Suprapubic skin (tissue), 4 donors: ENCODE measurements around the gene TMEFF2. TPM values are rescaled to one million over a fixed set of nuclear protein-coding genes. Genes with fewer than 3 reads are reported as not detected.

Experiments used
- DNase-seq, 2 donors: peaks; one replicate each; pipeline ENCODE4 v3.0.0-alpha.2; 2019; ENCODE audit warnings: low spot score in 2 of 2
- H3K27ac ChIP-seq: fragments of 200-600 bp; sonication (generic); one replicate; pipeline ENCODE4 v1.5.1; 2019
- H3K27me3 ChIP-seq: fragments of 200-600 bp; sonication (generic); one replicate; pipeline ENCODE4 v1.5.1; 2019
- H3K36me3 ChIP-seq: fragments of 200-600 bp; sonication (generic); one replicate; pipeline ENCODE4 v1.5.1; 2019
- H3K4me1 ChIP-seq: fragments of 200-600 bp; sonication (generic); one replicate; pipeline ENCODE4 v1.5.1; 2019
- H3K4me3 ChIP-seq: fragments of 200-600 bp; sonication (generic); one replicate; pipeline ENCODE4 v1.5.1; 2019; ENCODE audit warnings: mild to moderate bottlenecking
- H3K9me3 ChIP-seq: fragments of 200-600 bp; sonication (generic); one replicate; pipeline ENCODE4 v1.5.1; 2019
- EP300 ChIP-seq: sonication (generic); formaldehyde crosslinking; IDR thresholded peaks from one replicate; pipeline ENCODE4 v1.6.1; 2017; ENCODE audit warnings: antibody characterized with exemption
- POLR2A ChIP-seq, 2 donors: fragments of 450-650 bp; IDR thresholded peaks; one replicate each; pipeline ENCODE4 v1.6.1; 2017; ENCODE audit warnings: antibody characterized with exemption in 2 of 2, mild to moderate bottlenecking in 2 of 2, moderate library complexity in 2 of 2
- POLR2AphosphoS5 ChIP-seq, 3 donors: sonication (generic); formaldehyde crosslinking; IDR thresholded peaks; one replicate each; pipeline ENCODE4 v1.6.1; 2017; ENCODE audit warnings: antibody characterized with exemption in 3 of 3
- WGBS: methylation state at CpG from one replicate; pipeline ENCODE4 v1.1.5; 2018; 5-methylcytosine and 5-hydroxymethylcytosine counted together
- total RNA-seq, 4 donors: library from RNA; depleted of rRNA; stranded (reverse); fragments of >200 nt; gene quantifications; one replicate each; pipeline ENCODE4 v1.1.0, GENCODE V29; 2016
- TF ChIP-seq, protein P1 (sequence below), 2 donors: fragments of 200-600 bp in 1 of 2; fragments of 450-650 bp in 1 of 2; sonication (generic) in 1 of 2; IDR thresholded peaks; one replicate each; pipeline ENCODE4 v1.5.1; 2016 to 2019; ENCODE audit warnings: antibody characterized with exemption in 2 of 2, mild to moderate bottlenecking in 1 of 2, moderate library complexity in 1 of 2

The TMEFF2 gene
- total RNA-seq, 4 donors from 2014 or later, result 0.36 TPM; not detected in 3

DNA sequence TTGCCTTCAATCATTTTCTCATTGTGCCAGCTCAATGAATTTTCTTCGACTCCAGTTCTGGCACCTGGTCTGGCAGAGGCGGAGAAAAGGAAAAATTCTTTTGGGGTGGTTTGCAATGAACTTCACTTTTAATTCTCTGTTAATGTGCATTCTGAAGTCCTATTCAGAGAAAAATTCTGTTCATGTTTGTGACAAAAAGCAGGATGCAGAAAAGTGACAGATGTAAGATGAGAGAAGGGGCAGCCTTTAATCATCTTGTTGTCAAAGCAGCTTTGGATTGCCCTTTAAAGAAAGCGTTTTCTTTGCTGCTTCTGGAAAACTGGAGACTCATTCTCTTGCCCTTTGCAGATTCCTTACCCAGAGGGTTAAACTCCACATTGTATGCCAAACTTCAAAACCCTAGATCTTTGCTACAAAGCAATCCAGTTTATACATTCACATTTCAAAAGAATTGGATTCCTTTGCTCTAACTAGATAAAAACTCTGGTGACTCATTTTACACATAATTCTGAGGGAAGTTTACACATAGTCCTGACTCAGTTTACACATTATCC is 253.3 kb downstream of the TMEFF2 start:
- H3K9me3 ChIP-seq, result no peaks in the 10 kb centered on the region
- WGBS, result 46% methylated on average over 3 of the region's 3 CpGs
- TF ChIP-seq POLR2A (IDR thresholded peaks at IDR 0.05) (no peak), POLR2AphosphoS5 (IDR thresholded peaks at IDR 0.05) (no peak), EP300 (no peak)
- TF ChIP-seq, protein P1, sequence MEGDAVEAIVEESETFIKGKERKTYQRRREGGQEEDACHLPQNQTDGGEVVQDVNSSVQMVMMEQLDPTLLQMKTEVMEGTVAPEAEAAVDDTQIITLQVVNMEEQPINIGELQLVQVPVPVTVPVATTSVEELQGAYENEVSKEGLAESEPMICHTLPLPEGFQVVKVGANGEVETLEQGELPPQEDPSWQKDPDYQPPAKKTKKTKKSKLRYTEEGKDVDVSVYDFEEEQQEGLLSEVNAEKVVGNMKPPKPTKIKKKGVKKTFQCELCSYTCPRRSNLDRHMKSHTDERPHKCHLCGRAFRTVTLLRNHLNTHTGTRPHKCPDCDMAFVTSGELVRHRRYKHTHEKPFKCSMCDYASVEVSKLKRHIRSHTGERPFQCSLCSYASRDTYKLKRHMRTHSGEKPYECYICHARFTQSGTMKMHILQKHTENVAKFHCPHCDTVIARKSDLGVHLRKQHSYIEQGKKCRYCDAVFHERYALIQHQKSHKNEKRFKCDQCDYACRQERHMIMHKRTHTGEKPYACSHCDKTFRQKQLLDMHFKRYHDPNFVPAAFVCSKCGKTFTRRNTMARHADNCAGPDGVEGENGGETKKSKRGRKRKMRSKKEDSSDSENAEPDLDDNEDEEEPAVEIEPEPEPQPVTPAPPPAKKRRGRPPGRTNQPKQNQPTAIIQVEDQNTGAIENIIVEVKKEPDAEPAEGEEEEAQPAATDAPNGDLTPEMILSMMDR (IDR thresholded peaks at IDR 0.05), result no peak
- H3K4me3 ChIP-seq, result no peak overlapping the region
- peaks cover 8% of the 10 kb centered on the region for H3K4me1 ChIP-seq
- H3K27ac ChIP-seq, result no peak overlapping the region
- DNase-seq, result no peak
- H3K36me3 ChIP-seq, result no peaks in the 10 kb centered on the region
- H3K27me3 ChIP-seq, result no peaks in the 10 kb centered on the region

DNA sequence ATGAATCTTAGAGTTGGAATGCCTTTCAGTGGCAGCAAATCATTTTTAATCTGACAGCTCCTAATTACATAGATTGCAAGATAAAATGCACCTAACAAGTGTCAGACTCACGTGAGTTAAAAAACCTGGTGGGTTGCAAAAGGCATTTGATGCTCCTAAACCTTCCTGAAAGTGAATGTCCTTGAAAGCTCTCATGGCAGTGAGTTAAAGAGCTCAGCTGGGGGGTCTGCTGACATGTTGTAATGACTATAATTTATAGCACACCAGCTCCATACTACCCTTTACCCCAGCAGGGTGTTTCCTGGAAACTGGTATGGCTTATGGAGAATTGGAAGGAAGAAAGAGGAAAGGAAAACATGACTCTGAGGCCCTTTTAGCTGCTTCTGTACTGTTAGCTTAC is 256.0 kb downstream of the TMEFF2 start:
- no peaks in the 10 kb centered on the region for H3K36me3 ChIP-seq
- H3K27me3 ChIP-seq, result no peaks in the 10 kb centered on the region
- no peak overlapping the region for H3K4me3 ChIP-seq
- 64% methylated on average over 1 of the region's 1 CpG for WGBS
- DNase-seq, result no peak
- peaks cover 8% of the 10 kb centered on the region for H3K4me1 ChIP-seq
- TF ChIP-seq EP300 (no peak), POLR2A (IDR thresholded peaks at IDR 0.05) (no peak), POLR2AphosphoS5 (IDR thresholded peaks at IDR 0.05) (no peak)
- TF ChIP-seq, protein P1 (IDR thresholded peaks at IDR 0.05), result no peak
- H3K27ac ChIP-seq, result no peak overlapping the region
- no peaks in the 10 kb centered on the region for H3K9me3 ChIP-seq

DNA sequence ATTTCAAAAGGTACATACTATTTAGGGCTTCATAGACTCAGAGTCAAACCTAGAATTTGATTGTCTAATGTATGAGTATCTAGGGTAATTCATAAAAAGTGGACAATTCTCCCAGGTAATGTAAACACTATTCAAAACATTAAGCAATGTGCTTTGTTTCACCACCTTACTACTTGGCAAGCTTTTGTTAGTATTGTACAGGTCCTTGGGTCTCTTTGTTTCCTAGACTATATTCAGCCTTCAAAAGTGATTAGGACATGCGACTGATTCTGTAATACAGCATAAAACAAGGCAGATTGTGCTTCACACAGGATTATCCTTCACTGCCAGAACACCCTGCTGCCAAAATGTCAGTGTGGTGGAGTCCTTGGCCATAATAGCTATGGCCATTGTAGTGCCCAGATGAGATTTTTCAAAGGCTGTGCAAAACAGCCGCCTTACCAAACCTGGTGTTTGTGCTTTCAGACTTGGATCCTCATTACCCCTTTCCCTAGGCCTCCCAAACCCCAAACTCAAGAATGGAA is 257.8 kb downstream of the TMEFF2 start:
- WGBS, result 91% methylated on average over 2 of the region's 2 CpGs
- no peak for TF ChIP-seq EP300
- TF ChIP-seq, protein P1 (IDR thresholded peaks at IDR 0.05), result no peak
- no peak for TF ChIP-seq POLR2AphosphoS5 (IDR thresholded peaks at IDR 0.05)
- TF ChIP-seq POLR2A (IDR thresholded peaks at IDR 0.05), result no peak
- DNase-seq, result no peak

DNA sequence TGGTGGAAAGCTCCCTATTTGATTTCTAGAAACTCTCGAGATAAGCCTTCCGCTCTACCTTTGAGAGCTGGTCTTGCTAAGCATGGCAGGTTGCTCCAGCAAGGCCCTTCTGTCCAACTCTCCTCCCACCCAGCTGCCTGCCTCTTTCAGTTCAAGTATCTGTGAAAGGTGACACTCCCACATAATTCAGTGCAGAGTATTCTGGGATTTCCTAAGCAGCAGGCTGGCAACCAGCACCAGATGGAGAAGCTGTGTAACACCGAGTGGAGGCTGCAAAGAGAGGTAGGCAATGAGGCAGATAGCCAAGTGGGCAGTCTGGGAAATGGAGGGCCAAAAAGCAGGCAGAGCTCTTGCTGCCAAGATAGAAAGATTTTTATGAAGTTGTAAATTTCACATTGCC is 259.5 kb downstream of the TMEFF2 start:
- Histone ChIP-seq H3K36me3 (no peaks in the 10 kb centered on the region), H3K4me1 (no peaks in the 10 kb centered on the region), H3K27ac (no peak overlapping the region), H3K9me3 (no peaks in the 10 kb centered on the region), H3K27me3 (no peaks in the 10 kb centered on the region), H3K4me3 (no peak overlapping the region)
- DNase-seq, result no peak
- TF ChIP-seq, protein P1 (IDR thresholded peaks at IDR 0.05), result no peak
- TF ChIP-seq POLR2A (IDR thresholded peaks at IDR 0.05), result no peak
- TF ChIP-seq POLR2AphosphoS5 (IDR thresholded peaks at IDR 0.05), result no peak
- TF ChIP-seq EP300, result no peak
- WGBS, result 84% methylated on average over 3 of the region's 3 CpGs

More for the DNA sequence above, 257.8 kb downstream of the TMEFF2 start:
- Histone ChIP-seq H3K27me3 (no peaks in the 10 kb centered on the region), H3K4me1 (peaks cover 3% of the 10 kb centered on the region), H3K4me3 (no peak overlapping the region), H3K27ac (no peak overlapping the region), H3K36me3 (no peaks in the 10 kb centered on the region), H3K9me3 (no peaks in the 10 kb centered on the region)

DNA sequence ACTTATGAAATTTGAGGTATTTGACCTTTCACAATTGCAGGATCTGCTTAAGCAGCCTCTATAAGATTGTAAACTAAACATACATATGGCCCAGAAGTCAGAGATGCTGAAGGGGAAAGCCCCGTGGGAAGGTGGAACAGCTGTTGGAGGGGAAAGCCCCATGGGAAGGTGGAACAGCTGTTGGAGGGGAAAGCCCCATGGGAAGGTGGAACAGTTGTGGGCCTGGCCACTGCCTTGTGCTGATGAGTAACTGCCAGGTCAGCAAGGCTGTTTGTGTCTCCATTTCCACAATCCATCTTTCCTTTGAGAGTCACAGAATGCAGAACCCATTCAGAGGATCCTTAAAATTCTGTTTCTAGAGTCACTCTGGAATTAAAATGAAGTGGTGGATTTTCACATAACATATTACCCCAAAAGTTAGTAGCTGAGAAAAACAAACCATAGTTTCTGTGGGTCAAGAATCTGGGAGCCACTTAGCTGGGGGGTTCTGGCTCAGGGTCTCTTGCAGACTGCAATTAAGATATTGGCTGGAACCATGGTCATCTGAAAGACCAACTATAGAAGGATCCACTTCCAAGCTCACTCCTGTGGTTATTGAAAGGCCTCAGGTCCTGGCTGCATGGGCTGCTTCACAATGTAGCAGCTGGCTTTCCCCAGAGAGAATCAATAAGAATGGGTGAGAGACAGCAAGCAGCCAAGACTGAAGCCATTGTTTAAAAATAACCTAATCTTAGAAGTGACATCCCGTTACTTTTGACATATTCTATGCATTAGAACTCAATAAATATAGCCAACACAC is 261.2 kb downstream of the TMEFF2 start:
- H3K9me3 ChIP-seq, result no peaks in the 10 kb centered on the region
- H3K27me3 ChIP-seq, result no peaks in the 10 kb centered on the region
- no peak overlapping the region for H3K27ac ChIP-seq
- H3K36me3 ChIP-seq, result no peaks in the 10 kb centered on the region
- no peak for DNase-seq
- no peak overlapping the region for H3K4me3 ChIP-seq
- no peaks in the 10 kb centered on the region for H3K4me1 ChIP-seq
- TF ChIP-seq POLR2A (IDR thresholded peaks at IDR 0.05) (no peak), EP300 (no peak), POLR2AphosphoS5 (IDR thresholded peaks at IDR 0.05) (no peak)
- TF ChIP-seq, protein P1 (IDR thresholded peaks at IDR 0.05), result no peak
- WGBS, result 52% methylated on average over 2 of the region's 2 CpGs
